ENCODE data around the gene PAPPA2. TPM values are rescaled to one million over a fixed set of nuclear protein-coding genes. Genes with fewer than 3 reads are reported as not detected.
A peak's percentile ranks its signal among the peaks of the same experiment; 100 is the strongest.

The PAPPA2 gene
- total and polyA plus RNA-seq, 10 of the 15 experiments (the other 5 are each of a cell fraction or from before 2014, with no cell fraction given) = under 0.01 to 0.06 (median 0.03) TPM; not detected in 7

DNA sequence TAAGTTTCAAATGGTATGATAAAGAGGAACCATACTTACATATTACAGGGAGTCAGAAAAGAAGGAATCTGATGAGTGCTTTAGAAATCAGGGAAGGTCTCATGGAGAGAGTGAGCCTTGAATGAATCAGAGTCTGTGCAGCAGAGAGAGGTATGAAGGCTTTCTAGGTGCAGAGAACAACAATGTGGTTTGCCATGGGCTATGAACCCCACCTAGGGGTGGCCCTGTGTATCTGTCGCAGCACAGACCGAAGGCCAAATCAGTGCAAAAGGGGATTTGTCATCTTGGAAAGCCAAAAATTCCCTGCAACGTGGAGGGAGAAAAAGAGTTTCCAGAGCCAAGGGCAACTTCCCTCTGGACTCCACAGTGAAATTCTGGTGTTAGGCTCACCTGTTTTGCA is 3.5 kb downstream of the PAPPA2 start:
- H3K27ac ChIP-seq (ENCODE audit: control insufficient read depth, insufficient read depth) = no peak overlapping the region
- ATAC-seq (peak; percentile 81), FAIRE-seq (no peak), DNase-seq (ENCODE audit: low read depth, low spot score) (no peak)
- H3K4me3 ChIP-seq = no peak overlapping the region
- no peak for TF ChIP-seq FOXK2 (IDR thresholded peaks at IDR 0.05)
- TF ChIP-seq, protein P1, sequence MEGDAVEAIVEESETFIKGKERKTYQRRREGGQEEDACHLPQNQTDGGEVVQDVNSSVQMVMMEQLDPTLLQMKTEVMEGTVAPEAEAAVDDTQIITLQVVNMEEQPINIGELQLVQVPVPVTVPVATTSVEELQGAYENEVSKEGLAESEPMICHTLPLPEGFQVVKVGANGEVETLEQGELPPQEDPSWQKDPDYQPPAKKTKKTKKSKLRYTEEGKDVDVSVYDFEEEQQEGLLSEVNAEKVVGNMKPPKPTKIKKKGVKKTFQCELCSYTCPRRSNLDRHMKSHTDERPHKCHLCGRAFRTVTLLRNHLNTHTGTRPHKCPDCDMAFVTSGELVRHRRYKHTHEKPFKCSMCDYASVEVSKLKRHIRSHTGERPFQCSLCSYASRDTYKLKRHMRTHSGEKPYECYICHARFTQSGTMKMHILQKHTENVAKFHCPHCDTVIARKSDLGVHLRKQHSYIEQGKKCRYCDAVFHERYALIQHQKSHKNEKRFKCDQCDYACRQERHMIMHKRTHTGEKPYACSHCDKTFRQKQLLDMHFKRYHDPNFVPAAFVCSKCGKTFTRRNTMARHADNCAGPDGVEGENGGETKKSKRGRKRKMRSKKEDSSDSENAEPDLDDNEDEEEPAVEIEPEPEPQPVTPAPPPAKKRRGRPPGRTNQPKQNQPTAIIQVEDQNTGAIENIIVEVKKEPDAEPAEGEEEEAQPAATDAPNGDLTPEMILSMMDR (IDR thresholded peaks at IDR 0.05 in 2 of 3, conservative IDR thresholded peaks at IDR 0.05 in 1 of 3; ENCODE audit: control insufficient read depth in 2 of 3, extremely low read depth in 1 of 3, insufficient read depth in 1 of 3, low read depth in 3 of 3, low read length in 3 of 3) = peak; percentile 40 to 56 (median 51)
- peak; percentile 47 for TF ChIP-seq RAD21 (IDR thresholded peaks at IDR 0.05; ENCODE audit: insufficient read depth, low read depth, low read length)
- TF ChIP-seq SMC3 (IDR thresholded peaks at IDR 0.05; ENCODE audit: borderline replicate concordance, low read length) = peak; percentile 6; the same call in 1 of the 2 replicates
- RAD21 ChIA-PET (ENCODE audit: unreplicated experiment) = no interaction called here
- H3K4me2 ChIP-seq (ENCODE audit: control insufficient read depth, insufficient read depth) = no peak overlapping the region
- H3K36me3 ChIP-seq (ENCODE audit: control insufficient read depth in 2 of 2, insufficient read depth in 2 of 2, low read length in 1 of 2) = no peaks in the 10 kb centered on the region
- no peaks in the 10 kb centered on the region for H4K20me1 ChIP-seq (ENCODE audit: control insufficient read depth, insufficient read depth)
- H3K27me3 ChIP-seq (replicated peaks in 1 of 2; ENCODE audit: control insufficient read depth in 2 of 2, insufficient read depth in 2 of 2, low read length in 1 of 2) = no peaks in the 10 kb centered on the region
- H3K4me1 ChIP-seq (ENCODE audit: control insufficient read depth, insufficient read depth, low read length) = no peaks in the 10 kb centered on the region
- 0% methylated on average over 3 of the region's 3 CpGs for WGBS (ENCODE audit: insufficient coverage, insufficient replicate concordance, low lambda C conversion rate, missing lambda C conversion rate)
- CTCF ChIA-PET = no interaction called here
- SMC1A ChIA-PET (ENCODE audit: uncharacterized antibody, unreplicated experiment) = no interaction called here
- POLR2A ChIA-PET = no interaction called here
- H3K9ac ChIP-seq (ENCODE audit: control insufficient read depth, insufficient read depth, low read length) = no peak overlapping the region
- no peak overlapping the region for H2AFZ ChIP-seq (ENCODE audit: control insufficient read depth, low read depth, low read length)
- no TSS peak for BruUV-seq (replicated peaks)
- in situ Hi-C loops (cut with MboI) (no loop called here), intact Hi-C loops (cut with micrococcal nuclease; ENCODE audit: unreplicated experiment) (loop anchor here (2.0 to 10.0 kb wide), 2 partner anchors 92 to 352 kb away; no protein-coding TSS in a partner anchor)
- no peaks in the 10 kb centered on the region for H3K9me3 ChIP-seq (replicated peaks; ENCODE audit: control insufficient read depth, insufficient read depth, low read length)
- no peaks in the 10 kb centered on the region for H3K79me2 ChIP-seq (ENCODE audit: control insufficient read depth, insufficient read depth, low read length)

DNA sequence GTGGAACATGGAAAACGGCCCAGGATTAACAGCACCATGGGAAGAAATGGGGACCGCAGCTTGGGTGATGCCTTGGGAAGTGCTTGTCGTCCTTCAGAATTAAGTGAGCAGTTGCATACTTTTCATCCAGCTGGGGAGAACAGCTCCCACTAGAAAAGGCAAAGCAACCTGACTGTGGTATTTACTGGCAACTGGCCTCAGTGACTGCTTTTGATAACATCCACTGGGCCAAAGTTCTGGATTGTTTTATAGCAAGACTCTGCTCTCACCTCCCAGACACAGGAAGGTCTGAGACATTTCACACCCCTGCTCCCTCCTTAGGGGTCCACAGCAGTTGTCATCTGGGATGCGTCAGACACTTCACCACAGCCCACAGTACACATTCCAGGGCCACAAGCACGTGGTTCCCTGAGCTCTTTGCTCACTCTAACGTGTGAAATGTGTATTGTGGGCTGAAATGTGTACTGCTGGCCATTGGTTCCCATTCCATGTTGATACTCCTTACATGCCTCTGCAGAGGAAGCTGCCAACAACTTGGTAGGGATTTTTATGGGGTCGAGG is 6.6 kb downstream of the PAPPA2 start:
- ChIA-PET POLR2A (interaction anchor here (0.6 kb wide), 1 partner anchor 232 kb away, joined by 3 read pairs; no protein-coding TSS in a partner anchor), SMC1A (ENCODE audit: uncharacterized antibody, unreplicated experiment) (no interaction called here), CTCF (no interaction called here), RAD21 (ENCODE audit: unreplicated experiment) (no interaction called here)
- H3K36me3 ChIP-seq (ENCODE audit: control insufficient read depth in 2 of 2, insufficient read depth in 2 of 2, low read length in 1 of 2) = no peaks in the 10 kb centered on the region
- intact Hi-C loops (cut with micrococcal nuclease; ENCODE audit: unreplicated experiment) = loop anchor here (10.0 kb wide), 1 partner anchor 355 kb away; no protein-coding TSS in a partner anchor
- no peak for FAIRE-seq
- H3K9me3 ChIP-seq (replicated peaks; ENCODE audit: control insufficient read depth, insufficient read depth, low read length) = no peaks in the 10 kb centered on the region
- under 1% methylated on average over 7 of the region's 7 CpGs for WGBS (ENCODE audit: insufficient coverage, insufficient replicate concordance, low lambda C conversion rate, missing lambda C conversion rate)
- DNase-seq (ENCODE audit: low read depth, low spot score) = no peak
- H3K27me3 ChIP-seq (replicated peaks in 1 of 2; ENCODE audit: control insufficient read depth in 2 of 2, insufficient read depth in 2 of 2, low read length in 1 of 2) = no peaks in the 10 kb centered on the region
- ATAC-seq = no peak
- no peaks in the 10 kb centered on the region for H4K20me1 ChIP-seq (ENCODE audit: control insufficient read depth, insufficient read depth)
- H3K4me2 ChIP-seq (ENCODE audit: control insufficient read depth, insufficient read depth) = no peak overlapping the region
- H3K4me3 ChIP-seq = no peak overlapping the region
- H3K9ac ChIP-seq (ENCODE audit: control insufficient read depth, insufficient read depth, low read length) = no peak overlapping the region
- H3K27ac ChIP-seq (ENCODE audit: control insufficient read depth, insufficient read depth) = no peak overlapping the region
- H3K4me1 ChIP-seq (ENCODE audit: control insufficient read depth, insufficient read depth, low read length) = no peaks in the 10 kb centered on the region
- BruUV-seq (replicated peaks) = no TSS peak
- in situ Hi-C loops (cut with MboI) = no loop called here
- no peaks in the 10 kb centered on the region for H3K79me2 ChIP-seq (ENCODE audit: control insufficient read depth, insufficient read depth, low read length)
- no peak overlapping the region for H2AFZ ChIP-seq (ENCODE audit: control insufficient read depth, low read depth, low read length)
- TF ChIP-seq EGR1 (IDR thresholded peaks at IDR 0.05; ENCODE audit: borderline replicate concordance in 1 of 2, low read depth in 2 of 2, low read length in 2 of 2) = no peak
- TF ChIP-seq, protein P2, sequence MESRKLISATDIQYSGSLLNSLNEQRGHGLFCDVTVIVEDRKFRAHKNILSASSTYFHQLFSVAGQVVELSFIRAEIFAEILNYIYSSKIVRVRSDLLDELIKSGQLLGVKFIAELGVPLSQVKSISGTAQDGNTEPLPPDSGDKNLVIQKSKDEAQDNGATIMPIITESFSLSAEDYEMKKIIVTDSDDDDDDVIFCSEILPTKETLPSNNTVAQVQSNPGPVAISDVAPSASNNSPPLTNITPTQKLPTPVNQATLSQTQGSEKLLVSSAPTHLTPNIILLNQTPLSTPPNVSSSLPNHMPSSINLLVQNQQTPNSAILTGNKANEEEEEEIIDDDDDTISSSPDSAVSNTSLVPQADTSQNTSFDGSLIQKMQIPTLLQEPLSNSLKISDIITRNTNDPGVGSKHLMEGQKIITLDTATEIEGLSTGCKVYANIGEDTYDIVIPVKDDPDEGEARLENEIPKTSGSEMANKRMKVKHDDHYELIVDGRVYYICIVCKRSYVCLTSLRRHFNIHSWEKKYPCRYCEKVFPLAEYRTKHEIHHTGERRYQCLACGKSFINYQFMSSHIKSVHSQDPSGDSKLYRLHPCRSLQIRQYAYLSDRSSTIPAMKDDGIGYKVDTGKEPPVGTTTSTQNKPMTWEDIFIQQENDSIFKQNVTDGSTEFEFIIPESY (IDR thresholded peaks at IDR 0.05) = no peak
- TF ChIP-seq, protein P3, sequence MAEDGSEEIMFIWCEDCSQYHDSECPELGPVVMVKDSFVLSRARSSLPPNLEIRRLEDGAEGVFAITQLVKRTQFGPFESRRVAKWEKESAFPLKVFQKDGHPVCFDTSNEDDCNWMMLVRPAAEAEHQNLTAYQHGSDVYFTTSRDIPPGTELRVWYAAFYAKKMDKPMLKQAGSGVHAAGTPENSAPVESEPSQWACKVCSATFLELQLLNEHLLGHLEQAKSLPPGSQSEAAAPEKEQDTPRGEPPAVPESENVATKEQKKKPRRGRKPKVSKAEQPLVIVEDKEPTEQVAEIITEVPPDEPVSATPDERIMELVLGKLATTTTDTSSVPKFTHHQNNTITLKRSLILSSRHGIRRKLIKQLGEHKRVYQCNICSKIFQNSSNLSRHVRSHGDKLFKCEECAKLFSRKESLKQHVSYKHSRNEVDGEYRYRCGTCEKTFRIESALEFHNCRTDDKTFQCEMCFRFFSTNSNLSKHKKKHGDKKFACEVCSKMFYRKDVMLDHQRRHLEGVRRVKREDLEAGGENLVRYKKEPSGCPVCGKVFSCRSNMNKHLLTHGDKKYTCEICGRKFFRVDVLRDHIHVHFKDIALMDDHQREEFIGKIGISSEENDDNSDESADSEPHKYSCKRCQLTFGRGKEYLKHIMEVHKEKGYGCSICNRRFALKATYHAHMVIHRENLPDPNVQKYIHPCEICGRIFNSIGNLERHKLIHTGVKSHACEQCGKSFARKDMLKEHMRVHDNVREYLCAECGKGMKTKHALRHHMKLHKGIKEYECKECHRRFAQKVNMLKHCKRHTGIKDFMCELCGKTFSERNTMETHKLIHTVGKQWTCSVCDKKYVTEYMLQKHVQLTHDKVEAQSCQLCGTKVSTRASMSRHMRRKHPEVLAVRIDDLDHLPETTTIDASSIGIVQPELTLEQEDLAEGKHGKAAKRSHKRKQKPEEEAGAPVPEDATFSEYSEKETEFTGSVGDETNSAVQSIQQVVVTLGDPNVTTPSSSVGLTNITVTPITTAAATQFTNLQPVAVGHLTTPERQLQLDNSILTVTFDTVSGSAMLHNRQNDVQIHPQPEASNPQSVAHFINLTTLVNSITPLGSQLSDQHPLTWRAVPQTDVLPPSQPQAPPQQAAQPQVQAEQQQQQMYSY (CRISPR knock-in tag; IDR thresholded peaks at IDR 0.05) = no peak
